Prostate gland (tissue), 2 donors: ENCODE results near the gene GLIS1. TPM values are rescaled to one million over a fixed set of nuclear protein-coding genes. Genes with fewer than 3 reads are reported as not detected.
A peak's percentile ranks its signal among the peaks of the same experiment; 100 is the strongest.

ENCODE experiments used
- DNase-seq: peaks from one replicate; pipeline ENCODE4 v3.0.0-alpha.2; 2019; ENCODE audit warnings: low spot score
- H3K27ac ChIP-seq, 2 donors: fragments of 200-600 bp; sonication (generic); 2 replicates each; pipeline ENCODE4 v1.5.1; 2017 to 2019
- H3K27me3 ChIP-seq: fragments of 200-600 bp; sonication (generic); replicated peaks from 2 replicates; pipeline ENCODE4 v1.5.1; 2019; ENCODE audit not compliant: insufficient read depth
- H3K36me3 ChIP-seq, 2 donors: fragments of 200-600 bp; sonication (generic); 1 replicate in 1 of 2; 2 replicates in 1 of 2; pipeline versions ENCODE4 v1.5.1 to v1.8.1; 2017 to 2019
- H3K4me1 ChIP-seq: fragments of 200-600 bp; sonication (generic); replicated peaks from 2 replicates; pipeline ENCODE4 v1.5.1; 2019
- H3K4me3 ChIP-seq, 2 donors: fragments of 200-600 bp; sonication (generic); 2 replicates each; pipeline ENCODE4 v1.5.1; 2017 to 2019
- H3K9me3 ChIP-seq: fragments of 200-600 bp; sonication (generic); 2 replicates; pipeline ENCODE4 v1.5.1; 2017
- CTCF ChIP-seq, 4 experiments: fragments of 200-600 bp in 2 of 4; fragments of 450-650 bp in 2 of 4; sonication (generic) in 2 of 4; IDR thresholded peaks; 1 replicate in 3 of 4; 2 replicates in 1 of 4; pipeline ENCODE4 v1.5.1; 2016 to 2019; ENCODE audit warnings: antibody characterized with exemption in 4 of 4, mild to moderate bottlenecking in 2 of 4, moderate library complexity in 2 of 4
- POLR2A ChIP-seq: fragments of 450-650 bp; IDR thresholded peaks from one replicate; pipeline ENCODE4 v1.6.1; 2016; ENCODE audit warnings: antibody characterized with exemption, mild to moderate bottlenecking
- POLR2AphosphoS5 ChIP-seq: sonication (generic); formaldehyde crosslinking; IDR thresholded peaks from one replicate; pipeline ENCODE4 v1.6.1; 2017; ENCODE audit warnings: antibody characterized with exemption
- WGBS: methylation state at CpG from one replicate; pipeline ENCODE4 v1.1.5; 2018; 5-methylcytosine and 5-hydroxymethylcytosine counted together
- intact Hi-C: fragments of 100-400 bp; cut with DNase I; formaldehyde crosslinking; loops from one replicate; pipeline ENCODE4 v1.14.2; 2022
- total RNA-seq, 2 donors: library from RNA; depleted of rRNA; stranded (reverse); fragments of >200 nt; gene quantifications; one replicate each; pipeline ENCODE4 v1.1.0, GENCODE V29; 2016

The GLIS1 gene
- total RNA-seq, 2 donors from 2014 or later: 1.1 to 8.1 TPM

- Histone ChIP-seq H3K36me3 (no peaks in the 10 kb centered on the region), H3K9me3 (no peaks in the 10 kb centered on the region), H3K4me3 (no peak overlapping the region), H3K4me1 (no peaks in the 10 kb centered on the region), H3K27ac (no peak overlapping the region), H3K27me3 (no peaks in the 10 kb centered on the region)
- no peak for DNase-seq
- TF ChIP-seq POLR2AphosphoS5 (no peak), POLR2A (no peak), CTCF (IDR thresholded peaks at IDR 0.05) (no peak)
- WGBS: 97% methylated on average over 8 of the region's 8 CpGs
- intact Hi-C loops: no loop called here
Observed at GRCh38 chr1:53495633-53496345, 243.2 kb downstream of the GLIS1 start.

GRCh38 chr1:53490351-53490750 lies 248.6 kb downstream of the GLIS1 start:
- intact Hi-C loops: no loop called here
- Histone ChIP-seq H3K4me3 (no peak overlapping the region), H3K27ac (no peak overlapping the region), H3K27me3 (no peaks in the 10 kb centered on the region), H3K4me1 (no peaks in the 10 kb centered on the region), H3K9me3 (no peaks in the 10 kb centered on the region), H3K36me3 (no peaks in the 10 kb centered on the region)
- no peak for TF ChIP-seq CTCF (IDR thresholded peaks at IDR 0.05)
- TF ChIP-seq POLR2AphosphoS5: no peak
- no peak for TF ChIP-seq POLR2A
- WGBS: 42% methylated on average over 3 of the region's 3 CpGs
- no peak for DNase-seq

- 81% methylated on average over 9 of the region's 9 CpGs for WGBS
- TF ChIP-seq POLR2AphosphoS5 (no peak), CTCF (IDR thresholded peaks at IDR 0.05) (no peak), POLR2A (no peak)
- Histone ChIP-seq H3K4me3 (no peak overlapping the region), H3K4me1 (no peaks in the 10 kb centered on the region), H3K36me3 (no peaks in the 10 kb centered on the region), H3K9me3 (no peaks in the 10 kb centered on the region), H3K27me3 (no peaks in the 10 kb centered on the region), H3K27ac (no peak overlapping the region)
- no peak for DNase-seq
- intact Hi-C loops: loop anchor here (5.0 to 10.0 kb wide), 3 partner anchors 146 to 348 kb away; partner anchors contain the start of gene NDC1
Observed at GRCh38 chr1:53486395-53487026, 252.5 kb downstream of the GLIS1 start.

- no peak overlapping the region for H3K27ac ChIP-seq
- H3K9me3 ChIP-seq: no peaks in the 10 kb centered on the region
- 23% methylated on average over 27 of the region's 27 CpGs for WGBS
- no peaks in the 10 kb centered on the region for H3K36me3 ChIP-seq
- TF ChIP-seq POLR2AphosphoS5 (peak; percentile 44), POLR2A (no peak), CTCF (IDR thresholded peaks at IDR 0.05) (peak; percentile 75 to 90 (median 88))
- H3K27me3 ChIP-seq: no peaks in the 10 kb centered on the region
- no peaks in the 10 kb centered on the region for H3K4me1 ChIP-seq
- DNase-seq: peak; percentile 78
- intact Hi-C loops: loop anchor here (2.0 to 10.0 kb wide), 4 partner anchors 147 to 349 kb away; partner anchors contain the start of gene NDC1
- no peak overlapping the region for H3K4me3 ChIP-seq
Observed at GRCh38 chr1:53485478-53486394, 253.2 kb downstream of the GLIS1 start.
